ENCODE data around the gene PDE4B.
A peak's percentile ranks its signal among the peaks of the same experiment; 100 is the strongest.
"Not testable (repeated sequence)": the region's sequence is repeated elsewhere in the genome, so short reads cannot be mapped to it uniquely, and the experiment has no call there.

PDE4B gene

GRCh38 chr1:65958561-65959350 is 166.1 kb downstream of the PDE4B start:
- DNase-seq: peak; percentile 69

GRCh38 chr1:65959896-65960567 is 167.3 kb downstream of the PDE4B start:
- no peak for DNase-seq

GRCh38 chr1:65963156-65963888 is 170.6 kb downstream of the PDE4B start:
- no peak for DNase-seq

GRCh38 chr1:65964123-65964522 is 171.4 kb downstream of the PDE4B start:
- no peak for DNase-seq

- DNase-seq: no peak
Observed at GRCh38 chr1:65965112-65965996, 172.7 kb downstream of the PDE4B start.

- not testable (repeated sequence) for DNase-seq
Observed at GRCh38 chr1:65967492-65967891, 174.8 kb downstream of the PDE4B start.

- no peak for DNase-seq
Observed at GRCh38 chr1:65971547-65971946, 178.9 kb downstream of the PDE4B start.

GRCh38 chr1:65975708-65976107 is 183.0 kb downstream of the PDE4B start:
- DNase-seq: no peak

- DNase-seq: no peak
Observed at GRCh38 chr1:65979136-65980044, 186.7 kb downstream of the PDE4B start.

- no peak for DNase-seq
Observed at GRCh38 chr1:65980237-65980636, 187.5 kb downstream of the PDE4B start.

GRCh38 chr1:65983500-65983899 is 190.8 kb downstream of the PDE4B start:
- DNase-seq: no peak

GRCh38 chr1:65985393-65986066 is 192.8 kb downstream of the PDE4B start:
- no peak for DNase-seq

GRCh38 chr1:65986146-65986545 is 193.5 kb downstream of the PDE4B start:
- DNase-seq: no peak

- no peak for DNase-seq
Observed at GRCh38 chr1:65990161-65990560, 197.5 kb downstream of the PDE4B start.

- no peak for DNase-seq
Observed at GRCh38 chr1:65991694-65992093, 199.0 kb downstream of the PDE4B start.

- DNase-seq: no peak
Observed at GRCh38 chr1:65992165-65992821, 199.6 kb downstream of the PDE4B start.

- no peak for DNase-seq
Observed at GRCh38 chr1:65992831-65993271, 200.2 kb downstream of the PDE4B start.

GRCh38 chr1:65994223-65994622 is 201.5 kb downstream of the PDE4B start:
- no peak for DNase-seq

- no peak for DNase-seq
Observed at GRCh38 chr1:65995336-65995735, 202.6 kb downstream of the PDE4B start.

- DNase-seq: no peak
Observed at GRCh38 chr1:65995928-65996327, 203.2 kb downstream of the PDE4B start.
